GM19351 (cell line): ENCODE measurements around the gene ALK.

Experiments used
- ATAC-seq: cut with Tn5 transposase; IDR thresholded peaks from one replicate; pipeline ENCODE4 v1.9.1; 2021; ENCODE audit warnings: mild to moderate bottlenecking, moderate library complexity; ENCODE audit not compliant: unreplicated experiment

ALK gene

GRCh38 chr2:29240601-29241000 lies 680.8 kb downstream of the ALK start:
- ATAC-seq, result no peak

DNA sequence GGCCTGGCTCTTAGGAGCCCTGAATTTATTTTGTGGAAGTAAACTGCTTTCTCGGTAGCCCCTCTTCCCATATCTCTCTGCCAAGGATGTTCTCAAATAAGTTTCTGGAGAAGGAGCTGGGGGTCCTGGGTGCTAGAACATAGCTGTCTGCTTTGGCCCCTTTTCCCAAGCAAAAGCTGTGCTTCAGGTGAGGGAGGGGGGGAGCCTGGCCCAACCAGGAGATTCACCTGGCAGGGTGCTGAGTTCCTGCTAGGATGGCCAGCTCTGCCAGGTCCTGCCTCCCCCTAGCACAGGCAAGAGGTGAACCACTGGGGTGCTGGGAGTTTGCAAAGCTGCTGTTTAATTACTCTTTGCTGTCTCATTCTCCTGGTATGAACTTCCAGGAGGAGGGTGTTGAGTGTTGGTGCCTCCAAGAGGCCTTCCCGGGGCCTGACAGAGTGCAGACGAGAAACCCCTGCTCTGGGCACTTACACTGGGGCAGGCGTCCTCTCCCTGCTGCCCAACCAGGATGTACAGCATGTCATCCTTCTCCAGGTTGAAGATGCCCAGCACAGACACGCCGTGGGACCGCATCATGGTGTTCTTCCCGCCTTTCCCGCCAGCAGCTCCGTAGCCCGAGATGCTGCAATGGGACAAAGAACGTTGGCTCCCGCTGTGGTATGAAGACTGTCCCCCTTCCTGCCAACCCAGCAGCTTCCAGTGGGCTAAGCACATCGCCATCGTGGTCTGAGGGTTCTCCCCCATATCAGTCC lies 682.0 kb downstream of the ALK start:
- no peak for ATAC-seq

DNA sequence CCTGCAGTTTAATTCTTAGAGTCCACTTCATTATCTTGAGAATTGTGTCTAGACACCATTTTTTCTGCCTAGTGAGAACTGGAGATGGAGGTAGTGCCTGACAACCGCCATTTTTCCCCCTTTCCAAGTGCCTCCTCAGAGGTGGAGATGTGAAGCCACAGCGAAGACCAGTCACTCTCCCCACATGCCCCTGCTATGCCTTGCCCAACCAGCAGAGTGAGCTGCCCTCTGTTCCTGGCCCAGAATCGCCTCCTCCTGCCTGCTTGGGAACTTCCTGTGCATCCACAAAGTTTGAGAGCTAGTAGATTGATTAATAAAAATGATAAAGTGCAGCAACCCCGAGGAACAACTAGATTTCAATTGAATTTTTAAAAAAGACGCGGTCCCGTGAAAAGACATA lies 682.9 kb downstream of the ALK start:
- no peak for ATAC-seq

GRCh38 chr2:29236074-29236473 lies 685.3 kb downstream of the ALK start:
- no peak for ATAC-seq

DNA sequence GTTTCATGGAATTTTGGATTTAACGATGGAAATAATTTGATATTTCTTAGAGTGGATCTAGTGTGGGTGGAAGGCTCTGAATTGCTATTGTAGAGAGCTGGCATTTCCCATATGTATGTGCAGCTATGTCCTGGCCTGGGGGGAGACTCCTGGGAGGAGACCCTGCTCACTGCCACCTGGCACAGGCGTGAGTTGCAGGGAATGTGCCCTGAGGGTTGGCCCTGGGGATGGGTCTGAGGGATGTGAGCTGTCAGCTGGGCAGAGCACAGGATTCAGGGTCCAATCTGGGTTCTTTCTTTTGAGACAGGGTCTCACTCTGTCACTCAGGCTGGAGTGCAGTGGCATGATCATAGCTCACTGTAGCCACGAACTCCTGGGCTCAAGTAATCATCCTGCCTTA lies 686.0 kb downstream of the ALK start:
- ATAC-seq, result no peak

GRCh38 chr2:29233428-29233827 lies 688.0 kb downstream of the ALK start:
- ATAC-seq, result no peak

- no peak for ATAC-seq
Observed at GRCh38 chr2:29232041-29232440, 689.3 kb downstream of the ALK start.

GRCh38 chr2:29229640-29230039 lies 691.7 kb downstream of the ALK start:
- no peak for ATAC-seq

DNA sequence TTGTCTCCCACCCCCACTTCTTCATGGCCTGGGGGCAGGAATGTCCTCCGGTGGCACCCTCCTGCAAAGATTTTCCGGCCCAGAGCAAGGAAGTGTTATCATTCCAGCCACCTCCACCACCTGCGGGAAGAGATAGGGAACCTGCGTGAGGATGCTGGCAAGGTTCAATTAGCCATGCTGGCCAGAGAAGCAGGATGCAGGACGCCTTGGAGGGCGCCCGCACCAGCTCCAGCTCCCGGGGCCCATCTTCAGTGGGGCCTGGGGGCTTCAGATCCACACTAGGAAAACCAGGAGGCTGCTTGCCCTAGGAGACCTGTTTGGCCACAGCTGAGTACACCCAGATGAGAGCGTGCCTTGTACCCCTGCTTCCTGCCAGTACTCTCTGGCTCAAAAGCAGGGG lies 692.4 kb downstream of the ALK start:
- no peak for ATAC-seq

DNA sequence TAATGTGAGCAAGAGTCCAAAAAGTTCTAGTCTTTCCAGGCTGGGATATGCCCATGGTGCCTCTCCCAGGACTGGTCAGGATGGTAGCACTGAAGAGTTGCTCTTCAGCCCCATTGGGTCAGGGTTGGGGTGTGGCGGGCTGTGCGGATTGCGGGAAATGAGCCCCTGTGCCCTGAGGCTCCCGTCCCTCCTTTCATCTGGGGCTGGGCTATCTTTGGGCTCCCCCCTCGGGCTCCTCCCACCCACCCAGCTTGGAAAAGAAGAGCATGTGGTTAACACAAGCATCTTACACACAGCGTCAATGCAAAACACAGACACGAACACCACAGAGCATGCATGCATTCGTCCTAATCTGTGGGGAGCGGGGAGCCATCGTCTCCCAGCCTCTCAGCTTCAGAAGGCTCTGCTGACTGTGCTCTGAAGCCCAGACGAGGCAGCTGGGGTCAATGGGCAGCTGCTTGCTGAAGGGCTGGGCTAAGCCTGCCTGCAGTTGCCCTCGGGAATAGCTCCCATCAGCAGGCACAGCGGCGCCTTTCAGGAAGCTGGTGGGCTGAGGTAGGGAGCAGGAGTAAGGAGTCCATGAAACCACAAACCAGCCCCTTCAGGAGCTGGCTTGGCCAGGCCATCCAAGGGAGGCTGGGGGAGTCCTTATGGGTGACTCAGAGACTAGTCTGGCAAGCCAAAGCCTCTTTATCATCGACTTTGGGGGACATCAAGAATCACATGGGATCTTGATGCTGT lies 693.3 kb downstream of the ALK start:
- ATAC-seq, result no peak

DNA sequence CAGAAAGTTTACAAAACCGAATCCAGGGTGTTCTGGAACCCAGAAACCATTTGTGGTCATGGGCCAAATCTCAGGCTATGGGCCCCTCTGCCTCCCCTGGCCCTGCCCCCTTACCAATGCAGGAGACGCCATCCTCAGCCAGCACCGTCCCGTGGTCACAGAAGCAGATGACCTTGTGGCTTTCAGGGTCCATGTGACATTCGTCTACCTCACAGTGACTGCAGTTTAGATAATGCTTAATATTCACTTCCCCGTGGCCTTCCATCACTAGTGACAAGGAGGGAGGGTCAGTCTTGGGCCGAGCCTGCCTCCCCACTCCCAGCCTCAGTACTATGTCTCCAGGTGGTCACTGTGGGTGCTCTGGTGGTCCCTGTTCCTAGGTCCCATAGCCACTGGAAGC lies 694.6 kb downstream of the ALK start:
- no peak for ATAC-seq

GRCh38 chr2:29226375-29226774 lies 695.0 kb downstream of the ALK start:
- no peak for ATAC-seq

GRCh38 chr2:29225814-29226213 lies 695.6 kb downstream of the ALK start:
- no peak for ATAC-seq

DNA sequence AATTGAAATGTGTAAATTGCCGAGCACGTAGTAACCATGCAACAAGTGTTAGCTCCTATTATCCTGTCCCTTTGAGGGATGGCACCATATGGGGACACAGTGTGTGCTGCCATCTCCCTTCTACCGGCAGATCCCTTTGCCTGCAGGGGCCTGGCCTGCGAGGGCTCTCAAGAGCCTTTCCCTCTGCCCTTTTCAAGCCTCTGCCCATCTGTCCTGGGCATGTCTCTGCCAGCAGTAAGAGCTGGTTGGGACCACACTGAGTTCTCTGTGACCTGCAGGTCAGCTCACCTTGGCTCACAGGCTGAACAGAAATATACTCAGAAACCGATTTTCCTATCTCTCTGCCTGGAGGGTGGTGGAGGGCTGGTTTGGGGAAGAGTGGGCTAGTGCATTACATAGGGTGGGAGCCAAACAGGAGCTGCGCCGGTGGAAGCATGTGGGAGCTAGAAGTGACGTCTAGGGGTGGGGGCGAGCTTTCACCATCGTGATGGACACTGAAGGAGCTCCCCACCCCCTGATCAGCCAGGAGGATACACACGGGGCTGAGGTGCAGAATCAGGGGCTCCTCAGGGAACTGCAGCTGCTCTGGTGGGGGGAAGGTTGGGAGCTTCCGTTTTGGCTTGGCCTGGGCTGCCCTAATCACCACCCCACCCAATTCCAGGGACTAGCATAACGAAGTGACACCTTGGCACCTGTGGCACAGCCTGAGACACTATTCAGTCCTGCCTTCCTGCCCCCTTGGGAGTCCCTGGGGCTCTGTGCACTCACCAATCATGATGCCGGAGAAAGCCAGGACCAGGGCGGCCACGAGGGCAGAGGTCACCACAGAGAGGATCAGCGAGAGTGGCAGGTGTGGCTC lies 696.5 kb downstream of the ALK start:
- ATAC-seq, result no peak

DNA sequence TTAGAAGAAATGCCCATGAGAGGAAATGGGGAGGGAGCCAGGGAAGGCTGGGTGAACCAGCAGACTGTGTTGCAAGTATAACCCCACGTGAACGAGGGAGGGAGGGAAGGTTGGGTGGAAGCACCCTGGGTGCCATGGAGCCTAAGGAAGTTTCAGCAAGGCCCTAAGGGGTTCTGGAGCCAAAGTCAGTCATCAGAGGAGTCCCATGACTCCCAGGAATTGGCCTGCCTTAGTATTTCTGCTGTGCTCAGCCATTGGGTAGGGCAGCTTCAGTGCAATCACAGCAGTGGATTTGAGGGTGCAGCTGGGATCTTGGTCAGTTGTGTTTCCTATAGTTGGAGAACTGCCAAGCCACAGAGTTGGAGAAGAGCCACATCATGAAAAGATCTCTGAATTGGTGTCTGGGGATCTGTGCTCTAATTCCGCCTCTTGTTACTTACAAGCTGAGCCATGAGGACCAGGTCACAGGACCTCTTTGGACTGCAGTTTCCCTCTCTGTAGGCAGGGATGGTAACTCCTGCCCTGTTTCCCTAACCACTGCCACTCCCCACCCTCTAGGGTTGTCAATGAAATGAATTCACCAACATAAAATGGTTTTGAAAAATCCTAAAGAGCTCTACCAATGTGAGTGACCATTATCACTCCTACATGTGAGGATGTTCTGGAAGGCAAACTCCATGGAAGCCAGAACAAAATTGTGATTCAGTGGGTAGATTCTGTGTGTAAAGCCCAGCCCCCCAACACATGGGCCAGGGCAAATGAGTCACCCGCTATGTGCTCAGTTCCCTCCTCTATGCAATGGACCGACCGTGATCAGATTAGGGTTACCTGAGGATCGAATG lies 697.3 kb downstream of the ALK start:
- no peak for ATAC-seq

DNA sequence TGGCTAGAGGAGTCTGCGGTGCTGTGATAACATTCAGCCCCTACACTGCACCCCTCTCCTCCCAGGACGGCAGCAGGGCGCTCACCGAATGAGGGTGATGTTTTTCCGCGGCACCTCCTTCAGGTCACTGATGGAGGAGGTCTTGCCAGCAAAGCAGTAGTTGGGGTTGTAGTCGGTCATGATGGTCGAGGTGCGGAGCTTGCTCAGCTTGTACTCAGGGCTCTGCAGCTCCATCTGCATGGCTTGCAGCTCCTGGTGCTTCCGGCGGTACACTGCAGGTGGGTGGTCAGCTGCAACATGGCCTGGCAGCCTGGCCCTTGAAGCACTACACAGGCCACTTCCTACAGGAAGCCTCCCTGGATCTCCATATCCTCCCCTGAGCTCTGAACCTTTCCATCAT lies 698.1 kb downstream of the ALK start:
- no peak for ATAC-seq

- no peak for ATAC-seq
Observed at GRCh38 chr2:29222381-29223179, 698.8 kb downstream of the ALK start.

DNA sequence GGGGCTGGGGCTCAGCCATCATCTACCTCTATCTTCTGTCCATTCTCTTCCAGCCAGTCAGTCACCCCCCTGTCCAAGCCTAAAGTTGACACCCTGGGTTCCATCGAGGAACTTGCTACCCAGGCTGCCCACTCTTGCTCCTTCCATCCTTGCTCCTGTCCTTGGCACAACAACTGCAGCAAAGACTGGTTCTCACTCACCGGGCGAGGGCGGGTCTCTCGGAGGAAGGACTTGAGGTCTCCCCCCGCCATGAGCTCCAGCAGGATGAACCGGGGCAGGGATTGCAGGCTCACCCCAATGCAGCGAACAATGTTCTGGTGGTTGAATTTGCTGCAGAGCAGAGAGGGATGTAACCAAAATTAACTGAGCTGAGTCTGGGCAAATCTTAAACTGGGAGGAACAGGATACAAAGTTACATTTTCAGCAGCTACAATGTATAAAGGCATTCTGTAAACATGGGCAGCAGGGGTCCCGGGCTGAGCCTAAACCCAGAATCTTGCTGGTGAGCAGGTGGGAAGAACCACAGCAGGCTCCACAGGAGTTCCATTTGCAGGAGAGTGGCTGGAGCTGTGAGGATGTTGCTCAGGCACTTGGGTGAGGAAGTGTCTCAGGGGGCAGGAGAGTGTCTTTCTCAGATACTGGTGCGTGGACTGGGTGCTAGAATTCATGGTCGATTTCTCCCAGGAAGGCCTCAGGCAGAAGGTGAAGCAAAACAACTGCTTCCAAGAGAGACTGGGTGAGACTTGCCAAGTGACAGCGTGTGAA lies 700.7 kb downstream of the ALK start:
- ATAC-seq, result no peak

GRCh38 chr2:29219374-29219773 lies 702.0 kb downstream of the ALK start:
- no peak for ATAC-seq
